ENCODE data around the gene TUBB2A.

DNA sequence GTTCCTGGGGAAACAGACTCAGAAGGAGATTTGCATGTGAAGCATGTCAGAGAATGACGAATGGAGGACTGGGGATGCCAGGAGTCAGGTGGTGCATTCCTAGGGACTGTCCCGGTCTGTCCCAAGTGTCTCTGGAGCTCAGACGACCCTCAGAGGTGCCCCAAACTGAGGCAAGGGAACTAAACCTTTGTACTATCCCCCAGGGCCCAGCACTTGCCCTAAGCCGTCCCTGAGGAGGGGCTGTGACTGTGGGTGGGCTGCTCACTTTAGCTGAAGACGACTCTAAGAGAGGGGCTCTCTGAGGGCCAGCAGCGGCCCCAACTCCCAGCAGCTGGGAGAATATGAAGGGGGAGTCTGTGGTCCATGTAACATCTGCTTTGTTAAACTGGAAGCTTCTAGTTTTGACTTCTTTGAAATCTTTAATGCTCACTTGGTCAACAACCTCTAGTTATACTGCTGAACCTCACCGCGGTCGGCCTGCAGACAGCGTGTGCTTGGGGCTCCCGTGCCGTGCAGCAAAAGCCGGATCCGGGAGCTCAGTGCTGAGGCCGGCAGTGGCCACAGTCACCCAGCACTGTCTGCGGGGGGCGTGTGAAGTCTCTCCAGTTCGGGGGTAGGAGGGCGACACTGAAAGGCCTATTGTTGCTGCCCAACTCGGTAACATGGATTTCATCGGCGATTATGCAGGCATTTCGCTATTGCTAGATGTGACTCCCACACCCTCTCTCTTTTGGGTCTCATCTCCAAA, 35.9 kb upstream of the TUBB2A start:
- TF ChIP-seq, protein P1, sequence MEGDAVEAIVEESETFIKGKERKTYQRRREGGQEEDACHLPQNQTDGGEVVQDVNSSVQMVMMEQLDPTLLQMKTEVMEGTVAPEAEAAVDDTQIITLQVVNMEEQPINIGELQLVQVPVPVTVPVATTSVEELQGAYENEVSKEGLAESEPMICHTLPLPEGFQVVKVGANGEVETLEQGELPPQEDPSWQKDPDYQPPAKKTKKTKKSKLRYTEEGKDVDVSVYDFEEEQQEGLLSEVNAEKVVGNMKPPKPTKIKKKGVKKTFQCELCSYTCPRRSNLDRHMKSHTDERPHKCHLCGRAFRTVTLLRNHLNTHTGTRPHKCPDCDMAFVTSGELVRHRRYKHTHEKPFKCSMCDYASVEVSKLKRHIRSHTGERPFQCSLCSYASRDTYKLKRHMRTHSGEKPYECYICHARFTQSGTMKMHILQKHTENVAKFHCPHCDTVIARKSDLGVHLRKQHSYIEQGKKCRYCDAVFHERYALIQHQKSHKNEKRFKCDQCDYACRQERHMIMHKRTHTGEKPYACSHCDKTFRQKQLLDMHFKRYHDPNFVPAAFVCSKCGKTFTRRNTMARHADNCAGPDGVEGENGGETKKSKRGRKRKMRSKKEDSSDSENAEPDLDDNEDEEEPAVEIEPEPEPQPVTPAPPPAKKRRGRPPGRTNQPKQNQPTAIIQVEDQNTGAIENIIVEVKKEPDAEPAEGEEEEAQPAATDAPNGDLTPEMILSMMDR (IDR thresholded peaks at IDR 0.05) = no peak
- TF ChIP-seq POLR2AphosphoS5 (IDR thresholded peaks at IDR 0.05) = no peak
